SK-N-SH treated with all-trans-retinoic acid at 6 μM for 48 hours (cell line): ENCODE data around the gene IGF2R.

Experiments
- ATAC-seq: fragments of 200-7000 bp; cut with Tn5 transposase; 3 replicates; pipeline ENCODE4 v1.9.1; 2020; ENCODE audit warnings: mild to moderate bottlenecking, moderate library complexity
- ARNTL ChIP-seq: fragments of 450-650 bp; formaldehyde crosslinking; IDR thresholded peaks from 2 replicates; pipeline ENCODE4 v1.5.0; 2020; ENCODE audit warnings: low read depth, mild to moderate bottlenecking, moderate library complexity, borderline replicate concordance
- BACH2 ChIP-seq: fragments of 250-450 bp; sonication (Bioruptor Pico); IDR thresholded peaks from 2 replicates; pipeline ENCODE4 v1.9.0; 2021; ENCODE audit warnings: mild to moderate bottlenecking, borderline replicate concordance
- CREB5 ChIP-seq: fragments of 250-450 bp; sonication (Bioruptor Pico); IDR thresholded peaks from 2 replicates; pipeline ENCODE4 v1.5.1; 2020; ENCODE audit warnings: low read depth, mild to moderate bottlenecking, moderate library complexity
- CSDC2 ChIP-seq: fragments of 250-450 bp; sonication (Bioruptor Pico); IDR thresholded peaks from 2 replicates; pipeline ENCODE4 v1.5.0; 2020; ENCODE audit warnings: mild to moderate bottlenecking, moderate library complexity
- CSRNP3 ChIP-seq: fragments of 250-450 bp; sonication (Bioruptor Pico); IDR thresholded peaks from 2 replicates; pipeline ENCODE4 v1.5.1; 2021; ENCODE audit warnings: mild to moderate bottlenecking, moderate library complexity
- ESRRG ChIP-seq: fragments of 250-450 bp; sonication (Bioruptor Pico); IDR thresholded peaks from 2 replicates; pipeline ENCODE4 v1.6.1; 2021; ENCODE audit warnings: mild to moderate bottlenecking
- GLIS3 ChIP-seq: fragments of 250-450 bp; sonication (Bioruptor Pico); IDR thresholded peaks from 2 replicates; pipeline ENCODE4 v1.5.0; 2020; ENCODE audit warnings: mild to moderate bottlenecking, moderate library complexity
- ISL1 ChIP-seq: fragments of 250-450 bp; sonication (Bioruptor Pico); IDR thresholded peaks from 2 replicates; pipeline ENCODE4 v2.1.2; 2022; ENCODE audit warnings: mild to moderate bottlenecking, moderate library complexity
- OSR1 ChIP-seq: fragments of 250-450 bp; sonication (Bioruptor Pico); IDR thresholded peaks from 2 replicates; pipeline ENCODE4 v1.8.0; 2022; ENCODE audit warnings: moderate library complexity, mild to moderate bottlenecking, inconsistent platforms
- PATZ1 ChIP-seq: fragments of 250-450 bp; sonication (Bioruptor Pico); IDR thresholded peaks from 2 replicates; pipeline ENCODE4 v1.8.0; 2020; ENCODE audit warnings: mild to moderate bottlenecking, moderate library complexity, borderline replicate concordance
- POU6F1 ChIP-seq: fragments of 250-450 bp; sonication (Bioruptor Pico); IDR thresholded peaks from 2 replicates; pipeline ENCODE4 v1.8.0; 2021; ENCODE audit warnings: low read depth, mild to moderate bottlenecking, moderate library complexity, borderline replicate concordance
- PPARA ChIP-seq: fragments of 250-450 bp; sonication (Bioruptor Pico); IDR thresholded peaks from 2 replicates; pipeline ENCODE4 v1.5.0; 2020; ENCODE audit warnings: mild to moderate bottlenecking, borderline replicate concordance
- RARB ChIP-seq: fragments of 250-450 bp; sonication (Bioruptor Pico); IDR thresholded peaks from 2 replicates; pipeline ENCODE4 v1.8.0; 2021; ENCODE audit warnings: mild to moderate bottlenecking, moderate library complexity
- SNAI2 ChIP-seq: fragments of 250-450 bp; sonication (Bioruptor Pico); IDR thresholded peaks from 2 replicates; pipeline ENCODE4 v1.5.0; 2020; ENCODE audit warnings: mild to moderate bottlenecking, moderate library complexity
- TCF4 ChIP-seq: fragments of 250-450 bp; sonication (Bioruptor Pico); IDR thresholded peaks from 2 replicates; pipeline ENCODE4 v1.8.0; 2021; ENCODE audit warnings: mild to moderate bottlenecking, moderate library complexity, borderline replicate concordance
- TOX ChIP-seq: fragments of 250-450 bp; sonication (Bioruptor Pico); IDR thresholded peaks from 2 replicates; pipeline ENCODE4 v1.8.0; 2021; ENCODE audit warnings: mild to moderate bottlenecking, moderate library complexity, borderline replicate concordance
- TSHZ2 ChIP-seq: fragments of 250-450 bp; sonication (Bioruptor Pico); IDR thresholded peaks from 2 replicates; pipeline ENCODE4 v1.5.0; 2020; ENCODE audit warnings: mild to moderate bottlenecking, moderate library complexity
- ZFP3 ChIP-seq: fragments of 250-450 bp; sonication (Bioruptor Pico); IDR thresholded peaks from 2 replicates; pipeline ENCODE4 v1.5.0; 2020; ENCODE audit warnings: mild to moderate bottlenecking, moderate library complexity
- ZFP30 ChIP-seq: fragments of 450-650 bp; formaldehyde crosslinking; IDR thresholded peaks from 2 replicates; pipeline ENCODE4 v1.5.0; 2022; ENCODE audit warnings: mild to moderate bottlenecking, moderate library complexity
- ZNF565 ChIP-seq: fragments of 450-650 bp; formaldehyde crosslinking; conservative IDR thresholded peaks from 2 replicates; pipeline ENCODE4 v1.5.0; 2020; ENCODE audit warnings: low read depth, mild to moderate bottlenecking, moderate library complexity
- ZNF70 ChIP-seq: fragments of 450-650 bp; formaldehyde crosslinking; IDR thresholded peaks from 2 replicates; pipeline ENCODE4 v1.5.0; 2020; ENCODE audit warnings: mild to moderate bottlenecking, moderate library complexity
- ZNF8 ChIP-seq: fragments of 450-650 bp; formaldehyde crosslinking; IDR thresholded peaks from 2 replicates; pipeline ENCODE4 v1.5.0; 2020; ENCODE audit warnings: mild to moderate bottlenecking, moderate library complexity

The IGF2R gene

GRCh38 chr6:160078883-160079685, 110.2 kb downstream of the IGF2R start:
- TF ChIP-seq OSR1 (CRISPR knock-in tag) (no peak), TSHZ2 (CRISPR knock-in tag) (no peak), ZNF565 (no peak), CSRNP3 (CRISPR knock-in tag) (no peak), ARNTL (no peak), CREB5 (CRISPR knock-in tag) (no peak), SNAI2 (CRISPR knock-in tag) (no peak), ZFP30 (no peak), ZNF8 (no peak)
- TF ChIP-seq, all 23 proteins: peak for 0
- no peak for ATAC-seq

GRCh38 chr6:160079686-160080043, 110.8 kb downstream of the IGF2R start:
- no peak for ATAC-seq
- no peak for TF ChIP-seq ZFP30
- TF ChIP-seq TCF4: no peak
- no peak for TF ChIP-seq ZNF70
- TF ChIP-seq ZFP3: no peak
- no peak for TF ChIP-seq ISL1 (CRISPR knock-in tag)
- no peak for TF ChIP-seq TSHZ2 (CRISPR knock-in tag)
- TF ChIP-seq CSRNP3 (CRISPR knock-in tag): no peak
- TF ChIP-seq PATZ1 (CRISPR knock-in tag): no peak
- no peak for TF ChIP-seq GLIS3
- no peak for TF ChIP-seq PPARA (CRISPR knock-in tag)
- TF ChIP-seq CREB5 (CRISPR knock-in tag): no peak
- TF ChIP-seq OSR1 (CRISPR knock-in tag): no peak
- TF ChIP-seq POU6F1 (CRISPR knock-in tag): no peak
- no peak for TF ChIP-seq ZNF8
- no peak for TF ChIP-seq BACH2 (CRISPR knock-in tag)
- no peak for TF ChIP-seq TOX (CRISPR knock-in tag)
- TF ChIP-seq CSDC2 (CRISPR knock-in tag): no peak
- TF ChIP-seq RARB (CRISPR knock-in tag): no peak
- no peak for TF ChIP-seq ESRRG
- TF ChIP-seq ZNF565: no peak
- TF ChIP-seq, all 23 proteins: peak for 0
